DND-41 (cell line): ENCODE results near the gene COQ10B.
A peak's percentile ranks its signal among the peaks of the same experiment; 100 is the strongest.

Source experiments
- ATAC-seq: fragments of 200-7000 bp; cut with Tn5 transposase; 3 replicates; pipeline ENCODE4 v1.9.1; 2021; ENCODE audit warnings: low read depth; ENCODE audit not compliant: insufficient read depth
- DNase-seq: peaks from one replicate; pipeline ENCODE4 v3.0.0-alpha.2; 2020
- H2AFZ ChIP-seq: 2 replicates; pipeline ENCODE4 v1.6.0; 2012; ENCODE audit warnings: low read depth, low read length
- H3K27ac ChIP-seq: 2 replicates; pipeline ENCODE4 v1.5.1; 2012; ENCODE audit warnings: low read length, inconsistent platforms
- H3K27me3 ChIP-seq: fragments of 200-600 bp; sonication (generic); 2 replicates; pipeline ENCODE4 v1.6.0; 2012; ENCODE audit warnings: low read length, mild to moderate bottlenecking, inconsistent platforms; ENCODE audit not compliant: insufficient read depth, poor library complexity
- H3K36me3 ChIP-seq: 2 replicates; pipeline ENCODE4 v1.5.1; 2012; ENCODE audit warnings: low read length, inconsistent platforms; ENCODE audit not compliant: insufficient read depth
- H3K4me1 ChIP-seq: 2 replicates; pipeline ENCODE4 v1.5.1; 2012; ENCODE audit warnings: mild to moderate bottlenecking, low read length; ENCODE audit not compliant: insufficient read depth
- H3K4me2 ChIP-seq: 2 replicates; pipeline ENCODE4 v1.6.0; 2012; ENCODE audit warnings: mild to moderate bottlenecking, moderate library complexity, low read length, inconsistent platforms; ENCODE audit not compliant: insufficient read depth
- H3K4me3 ChIP-seq, 2 experiments: fragments of 200-600 bp in 1 of 2; shearing (Covaris generic) in 1 of 2; 2 replicates each; pipeline ENCODE4 v1.5.1; 2012 to 2016; ENCODE audit warnings: inconsistent platforms in 2 of 2, low read length in 2 of 2, mild to moderate bottlenecking in 2 of 2, low read depth in 1 of 2, moderate library complexity in 1 of 2
- H3K79me2 ChIP-seq: 2 replicates; pipeline ENCODE4 v1.6.0; 2012; ENCODE audit warnings: low read length, inconsistent platforms; ENCODE audit not compliant: insufficient read depth
- H3K9ac ChIP-seq: 2 replicates; pipeline ENCODE4 v1.6.0; 2012; ENCODE audit warnings: low read depth, mild to moderate bottlenecking, inconsistent platforms, low read length, moderate library complexity
- H3K9me3 ChIP-seq: 2 replicates; pipeline ENCODE4 v1.5.1; 2012; ENCODE audit warnings: low read length, moderate library complexity, mild to moderate bottlenecking, inconsistent platforms; ENCODE audit not compliant: insufficient read depth, severe bottlenecking
- H4K20me1 ChIP-seq: 2 replicates; pipeline ENCODE4 v1.6.0; 2012; ENCODE audit warnings: low read length; ENCODE audit not compliant: insufficient read depth
- CTCF ChIP-seq: IDR thresholded peaks from 2 replicates; pipeline ENCODE4 v1.5.1; 2012; ENCODE audit warnings: borderline replicate concordance, low read length, moderate library complexity, mild to moderate bottlenecking; ENCODE audit not compliant: poor library complexity, severe bottlenecking; ENCODE audit errors: extremely low read depth
- EZH2 ChIP-seq: IDR thresholded peaks from 3 replicates; pipeline ENCODE4 v1.6.1; 2012; ENCODE audit warnings: borderline replicate concordance, low read depth, mild to moderate bottlenecking, moderate library complexity, low read length, inconsistent platforms; ENCODE audit not compliant: severe bottlenecking

Gene COQ10B

GRCh38 chr2:197487385-197487784 lies 34.0 kb downstream of the COQ10B start:
- H3K4me2 ChIP-seq: no peak overlapping the region
- no peak overlapping the region for H2AFZ ChIP-seq
- H3K36me3 ChIP-seq: peaks cover 74% of the 10 kb centered on the region
- H3K9me3 ChIP-seq: peaks cover 5% of the 10 kb centered on the region
- H3K79me2 ChIP-seq: peaks cover 20% of the 10 kb centered on the region; the same call in 1 of the 2 replicates
- ATAC-seq (no peak), DNase-seq (no peak)
- H3K27ac ChIP-seq: no peak overlapping the region
- peaks cover 26% of the 10 kb centered on the region; the same call in 1 of the 2 replicates for H4K20me1 ChIP-seq
- no peak overlapping the region for H3K4me3 ChIP-seq
- H3K9ac ChIP-seq: no peak overlapping the region
- TF ChIP-seq CTCF: no peak
- no peak for TF ChIP-seq EZH2
- no peaks in the 10 kb centered on the region for H3K27me3 ChIP-seq
- no peaks in the 10 kb centered on the region for H3K4me1 ChIP-seq

DNA sequence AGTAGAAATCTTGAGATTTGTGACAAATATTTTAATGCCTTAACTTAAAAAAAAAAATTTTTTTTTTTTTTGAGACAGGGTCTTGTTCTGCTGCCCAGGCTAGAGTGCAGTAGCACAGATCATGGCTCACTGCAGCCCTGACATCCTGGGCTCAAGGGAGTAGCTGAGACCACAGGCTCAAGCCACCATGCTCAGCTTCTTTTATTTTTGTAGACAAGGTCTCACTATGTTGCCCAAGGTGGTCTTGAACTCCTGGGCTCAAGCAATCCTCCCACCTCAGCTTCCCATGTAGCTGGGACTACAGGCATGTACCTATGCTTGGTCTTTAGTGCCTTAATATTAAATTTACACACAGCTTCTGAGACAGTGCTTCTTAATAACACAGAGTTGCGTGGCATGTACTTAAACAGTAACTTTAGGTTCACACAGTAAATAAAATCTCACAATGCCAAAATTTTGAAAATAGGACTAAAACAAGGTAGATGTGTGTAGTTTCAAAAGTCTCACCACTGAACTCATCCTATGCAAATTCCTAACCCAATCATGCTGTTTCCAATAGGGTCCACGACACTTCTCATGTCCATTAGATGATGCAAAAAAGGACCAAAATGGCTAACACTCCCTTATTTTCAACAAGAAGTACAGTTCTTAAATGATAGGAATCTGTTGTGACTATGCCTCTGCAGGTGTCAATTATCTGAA lies 42.2 kb downstream of the COQ10B start:
- no peak for DNase-seq
- H3K9me3 ChIP-seq: no peaks in the 10 kb centered on the region
- ATAC-seq: no peak
- peaks cover 89% of the 10 kb centered on the region for H3K36me3 ChIP-seq
- H3K4me3 ChIP-seq: peak overlapping the region in 1 of 2 experiments; percentile 73; a peak in 2 of 4 replicates
- H3K4me2 ChIP-seq: peak overlapping the region; percentile 80
- H2AFZ ChIP-seq: no peak overlapping the region
- TF ChIP-seq CTCF (no peak), EZH2 (no peak)
- H3K79me2 ChIP-seq: peaks cover 92% of the 10 kb centered on the region
- H4K20me1 ChIP-seq: peaks cover 58% of the 10 kb centered on the region
- H3K27ac ChIP-seq: no peak overlapping the region
- H3K27me3 ChIP-seq: no peaks in the 10 kb centered on the region
- H3K4me1 ChIP-seq: peaks cover 50% of the 10 kb centered on the region
- peak overlapping the region; percentile 74 for H3K9ac ChIP-seq

GRCh38 chr2:197496695-197497094 lies 43.3 kb downstream of the COQ10B start:
- H3K4me2 ChIP-seq: peak overlapping the region; percentile 80
- H4K20me1 ChIP-seq: peaks cover 55% of the 10 kb centered on the region
- H3K27me3 ChIP-seq: no peaks in the 10 kb centered on the region
- TF ChIP-seq EZH2 (no peak), CTCF (no peak)
- H3K4me3 ChIP-seq: peak overlapping the region; percentile 53 to 73; a peak in 3 of 4 replicates
- 0 out of 2 replicates have a peak overlapping the region, but pooled peaks have one; percentile 75 for H3K27ac ChIP-seq
- ATAC-seq: no peak
- peak overlapping the region; percentile 74 for H3K9ac ChIP-seq
- H3K79me2 ChIP-seq: peaks cover 94% of the 10 kb centered on the region
- peaks cover 79% of the 10 kb centered on the region for H3K36me3 ChIP-seq
- no peaks in the 10 kb centered on the region for H3K9me3 ChIP-seq
- no peak for DNase-seq
- no peak overlapping the region for H2AFZ ChIP-seq
- peaks cover 57% of the 10 kb centered on the region for H3K4me1 ChIP-seq
